A673 (cell line): ENCODE data around the gene BIRC6. TPM values are rescaled to one million over a fixed set of nuclear protein-coding genes. Genes with fewer than 3 reads are reported as not detected.

Source experiments
- BruUV-seq: library from RNA; stranded (reverse); fragments of 400-500 nt; replicated peaks from 2 replicates; lab custom pipeline; 2021; lab: Mats Ljungman, UMichigan
- CTCF ChIA-PET: fragments of 300-600 bp; sonication (Branson Sonifier 250); formaldehyde crosslinking; loops from one replicate; lab custom pipeline; 2022; ENCODE audit warnings: antibody characterized with exemption; lab: Charles Lee
- POLR2A ChIA-PET: fragments of 300-600 bp; sonication (Branson Sonifier 250); formaldehyde crosslinking; loops from one replicate; lab custom pipeline; 2022; ENCODE audit warnings: antibody characterized with exemption; ENCODE audit not compliant: low non-redundant PET; lab: Charles Lee
- DNase-seq: peaks from one replicate; pipeline ENCODE4 v3.0.0-alpha.2; 2015; ENCODE audit warnings: low spot score
- H3K27ac ChIP-seq: fragments of 200-600 bp; sonication (generic); 2 replicates; pipeline ENCODE4 v1.5.1; 2016; ENCODE audit warnings: mixed run types, low read depth, mild to moderate bottlenecking, mixed read lengths, antibody characterized with exemption, low read length; ENCODE audit not compliant: poor library complexity, severe bottlenecking
- H3K27me3 ChIP-seq: fragments of 200-600 bp; sonication (generic); replicated peaks from 2 replicates; pipeline ENCODE4 v1.6.1; 2017; ENCODE audit warnings: mixed run types, low read depth, mild to moderate bottlenecking, mixed read lengths, antibody characterized with exemption, low read length; ENCODE audit not compliant: insufficient read depth, poor library complexity
- H3K36me3 ChIP-seq: fragments of 200-600 bp; sonication (generic); 2 replicates; pipeline ENCODE4 v1.6.1; 2016; ENCODE audit warnings: mixed run types, mild to moderate bottlenecking, mixed read lengths, antibody characterized with exemption, low read length; ENCODE audit not compliant: insufficient read depth, poor library complexity, severe bottlenecking
- H3K4me1 ChIP-seq: fragments of 200-600 bp; sonication (generic); 2 replicates; pipeline ENCODE4 v1.6.1; 2017; ENCODE audit warnings: mixed run types, mild to moderate bottlenecking, mixed read lengths, antibody characterized with exemption, low read length; ENCODE audit not compliant: insufficient read depth, poor library complexity, severe bottlenecking
- H3K4me3 ChIP-seq: fragments of 200-600 bp; sonication (generic); 2 replicates; pipeline ENCODE4 v1.5.1; 2016; ENCODE audit warnings: low read depth, mixed run types, mild to moderate bottlenecking, mixed read lengths, low read length; ENCODE audit not compliant: poor library complexity, severe bottlenecking
- H3K9me3 ChIP-seq: fragments of 200-600 bp; sonication (generic); 2 replicates; pipeline ENCODE4 v1.6.1; 2016; ENCODE audit warnings: mixed run types, low read depth, mild to moderate bottlenecking, mixed read lengths, antibody characterized with exemption, low read length; ENCODE audit not compliant: poor library complexity, severe bottlenecking
- CTCF ChIP-seq: fragments of 300-800, 200-600 bp; sonication (generic); conservative IDR thresholded peaks from 2 replicates; pipeline ENCODE4 v1.5.1; 2017; ENCODE audit warnings: low read depth, mild to moderate bottlenecking, antibody characterized with exemption, low read length, moderate library complexity, mixed read lengths
- EZH2 ChIP-seq: fragments of 200-600 bp; sonication (generic); IDR thresholded peaks from 2 replicates; pipeline ENCODE4 v1.6.1; 2017; ENCODE audit warnings: borderline replicate concordance, low read depth, mild to moderate bottlenecking, mixed read lengths, antibody characterized with exemption, low read length; ENCODE audit not compliant: poor library complexity, severe bottlenecking
- intact Hi-C: fragments of 100-400 bp; cut with micrococcal nuclease; formaldehyde crosslinking; loops from one replicate; pipeline ENCODE4 v1.10.0; 2022; ENCODE audit not compliant: unreplicated experiment
- total RNA-seq: library from RNA; stranded (reverse); gene quantifications from 2 replicates; pipeline ENCODE4 v1.2.3, GENCODE V29; 2021

The BIRC6 gene
- total RNA-seq, 1 experiment from 2014 or later, result 75.9 TPM

DNA sequence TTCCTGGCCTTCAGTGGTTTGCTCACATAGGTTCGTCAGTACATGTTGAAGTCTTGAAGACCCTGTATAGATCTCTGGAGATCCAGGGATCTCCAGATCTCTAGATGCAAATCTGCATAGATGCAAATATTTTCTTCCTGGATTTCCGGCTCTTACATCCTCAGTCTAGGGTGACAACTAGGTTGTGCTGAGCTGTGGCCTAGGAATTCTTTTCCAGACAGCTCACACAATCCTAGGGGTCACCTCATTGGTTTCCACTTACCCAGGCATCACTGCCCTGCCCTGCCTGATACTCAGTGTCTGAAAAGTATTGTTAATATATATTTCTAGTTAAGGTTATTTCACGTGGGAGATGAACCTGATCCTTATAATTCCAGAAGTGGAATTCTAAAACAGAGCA lies 165.9 kb downstream of the BIRC6 start:
- no peak overlapping the region for H3K27ac ChIP-seq
- CTCF ChIA-PET, result no interaction called here
- H3K27me3 ChIP-seq, result no peaks in the 10 kb centered on the region
- no peaks in the 10 kb centered on the region for H3K9me3 ChIP-seq
- DNase-seq, result no peak
- no TSS peak for BruUV-seq
- peaks cover 49% of the 10 kb centered on the region for H3K36me3 ChIP-seq
- POLR2A ChIA-PET, result interaction anchor here (0.6 kb wide), 1 partner anchor 341 kb away, joined by 4 read pairs; no protein-coding TSS in a partner anchor
- no peak for TF ChIP-seq CTCF
- no peak for TF ChIP-seq EZH2
- H3K4me3 ChIP-seq, result no peak overlapping the region
- H3K4me1 ChIP-seq, result no peaks in the 10 kb centered on the region
- intact Hi-C loops, result no loop called here

DNA sequence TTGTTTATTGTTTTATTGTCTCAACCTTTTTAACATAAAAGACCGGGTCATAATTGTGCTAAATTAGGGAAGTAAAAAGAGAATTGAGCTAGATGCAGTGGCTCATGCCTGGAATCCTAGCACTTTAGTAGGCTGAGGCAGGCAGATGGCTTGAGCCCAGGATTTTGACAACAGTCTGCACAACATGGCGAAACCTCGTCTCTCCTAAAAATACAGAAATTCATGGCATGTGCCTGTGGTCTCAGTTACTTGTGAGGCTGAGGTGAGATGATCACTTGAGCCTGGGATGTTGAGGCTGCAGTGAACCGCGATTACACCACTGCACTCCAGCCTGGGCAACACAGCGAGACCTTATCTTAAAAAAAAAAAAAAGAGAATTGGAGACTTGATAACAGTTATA lies 166.9 kb downstream of the BIRC6 start:
- BruUV-seq, result no TSS peak
- Histone ChIP-seq H3K4me3 (no peak overlapping the region), H3K27me3 (no peaks in the 10 kb centered on the region), H3K4me1 (no peaks in the 10 kb centered on the region), H3K27ac (no peak overlapping the region), H3K9me3 (no peaks in the 10 kb centered on the region), H3K36me3 (peaks cover 40% of the 10 kb centered on the region)
- intact Hi-C loops, result no loop called here
- no peak for DNase-seq
- CTCF ChIA-PET, result no interaction called here
- TF ChIP-seq CTCF, result no peak
- no peak for TF ChIP-seq EZH2
- POLR2A ChIA-PET, result no interaction called here

- no peaks in the 10 kb centered on the region for H3K9me3 ChIP-seq
- no peak overlapping the region for H3K4me3 ChIP-seq
- no peaks in the 10 kb centered on the region for H3K4me1 ChIP-seq
- POLR2A ChIA-PET, result no interaction called here
- H3K27ac ChIP-seq, result no peak overlapping the region
- BruUV-seq, result no TSS peak
- H3K36me3 ChIP-seq, result peaks cover 16% of the 10 kb centered on the region
- no peak for DNase-seq
- CTCF ChIA-PET, result no interaction called here
- no peaks in the 10 kb centered on the region for H3K27me3 ChIP-seq
- intact Hi-C loops, result no loop called here
- no peak for TF ChIP-seq CTCF
- TF ChIP-seq EZH2, result no peak
These were observed 175.5 kb downstream of the BIRC6 start for GRCh38 chr2:32532341-32532740.
